ENCODE results near the gene TOR2A. TPM values are rescaled to one million over a fixed set of nuclear protein-coding genes. Genes with fewer than 3 reads are reported as not detected.

Gene TOR2A
- total and polyA plus RNA-seq, 2 of the 8 experiments (the other 6 are each of a cell fraction or from before 2014, with no cell fraction given) = 18.7 to 24.9 TPM

- H3K4ac ChIP-seq (replicated peaks; ENCODE audit: insufficient read length, low read depth, low read length) = no peak overlapping the region
- no peaks in the 10 kb centered on the region for H3K36me3 ChIP-seq (ENCODE audit: control insufficient read depth in 2 of 4, insufficient read depth in 4 of 4, low read length in 3 of 4)
- 92% methylated on average over 18 of the region's 18 CpGs; no CpG with 5 or more reads in 1 of the 2 experiments for WGBS, 2 experiments (ENCODE audit: extremely low coverage in 1 of 2, insufficient coverage in 1 of 2, insufficient read length in 1 of 2, insufficient replicate concordance in 2 of 2, low coverage in 1 of 2, low lambda C conversion rate in 2 of 2, missing lambda C conversion rate in 1 of 2)
- DNase-seq (ENCODE audit: low read depth in 1 of 2, low spot score in 2 of 2) = no peak
- POLR2A ChIA-PET (ENCODE audit: partially characterized antibody) = interaction anchor here (1.0 to 1.6 kb wide), 3 partner anchors 18 to 169 kb away, joined by 3 to 4 read pairs (median 3); partner anchors contain the start of gene SH2D3C
- CTCF ChIA-PET (ENCODE audit: partially characterized antibody) = interaction anchor here (0.9 to 5.0 kb wide), 13 partner anchors 10 to 226 kb away, joined by 3 to 18 read pairs (median 3); no protein-coding TSS in a partner anchor
- no peaks in the 10 kb centered on the region for H3K27me3 ChIP-seq (replicated peaks in 1 of 4; ENCODE audit: control insufficient read depth in 3 of 4, extremely low read depth in 1 of 4, insufficient read depth in 3 of 4, low read length in 3 of 4)
- H2BK120ac ChIP-seq (replicated peaks; ENCODE audit: low read depth, low read length) = no peak overlapping the region
- no peak overlapping the region for H3K14ac ChIP-seq (ENCODE audit: insufficient read length)
- H3K9ac ChIP-seq (replicated peaks in 1 of 4; ENCODE audit: extremely low read depth in 1 of 4, low read depth in 3 of 4, low read length in 3 of 4) = no peak overlapping the region
- no peak overlapping the region; the same call in 1 of the 2 replicates for H4K8ac ChIP-seq (ENCODE audit: extremely low read depth, insufficient read depth, low read length)
- peaks cover 0 to 9% (median 7%) of the 10 kb centered on the region in 4 experiments; a peak in 6 of 7 replicates for H3K4me1 ChIP-seq (replicated peaks in 1 of 4; ENCODE audit: control insufficient read depth in 3 of 4, insufficient read depth in 4 of 4, low read length in 3 of 4)
- H2AK5ac ChIP-seq (ENCODE audit: low read depth, low read length) = no peak overlapping the region
- no peaks in the 10 kb centered on the region for H3K79me2 ChIP-seq (ENCODE audit: control insufficient read depth in 1 of 2, insufficient read depth in 2 of 2, low read length in 2 of 2)
- no peak overlapping the region for H2AFZ ChIP-seq (ENCODE audit: low read length)
- H4K20me1 ChIP-seq (replicated peaks in 1 of 2; ENCODE audit: control insufficient read depth in 1 of 2, insufficient read depth in 2 of 2, low read length in 2 of 2) = no peaks in the 10 kb centered on the region
- no peak for FAIRE-seq
- H3K23me2 ChIP-seq (ENCODE audit: low read depth, low read length) = 0 out of 2 replicates have a peak, but pooled peaks cover 2% of the 10 kb centered on the region
- H3K9me3 ChIP-seq (ENCODE audit: insufficient read depth in 2 of 2, low read depth in 1 of 2, low read length in 1 of 2) = no peaks in the 10 kb centered on the region
- H3K4me2 ChIP-seq (ENCODE audit: insufficient read depth in 1 of 2, low read depth in 2 of 2, low read length in 2 of 2) = no peak overlapping the region
- H4K5ac ChIP-seq (ENCODE audit: insufficient read length, low read depth, low read length) = no peak overlapping the region
- H3K27ac ChIP-seq (ENCODE audit: low read depth, low read length) = no peak overlapping the region
- no peak overlapping the region for H3K18ac ChIP-seq (ENCODE audit: extremely low read depth, low read length)
- no peak overlapping the region for H2BK20ac ChIP-seq (ENCODE audit: low read length)
- no peak overlapping the region for H3K23ac ChIP-seq (ENCODE audit: insufficient read length)
- H2BK15ac ChIP-seq (ENCODE audit: low read length) = no peak overlapping the region
- H2BK5ac ChIP-seq (ENCODE audit: low read depth, low read length) = no peak overlapping the region
- no peaks in the 10 kb centered on the region for H3K79me1 ChIP-seq (ENCODE audit: low read depth, low read length)
- no peak overlapping the region for H3K4me3 ChIP-seq (ENCODE audit: extremely low read depth in 1 of 4, insufficient read depth in 2 of 4, low read depth in 3 of 4, low read length in 4 of 4)
- no peak overlapping the region for H4K91ac ChIP-seq (replicated peaks; ENCODE audit: insufficient read length, low read length)
- H3K56ac ChIP-seq (replicated peaks; ENCODE audit: insufficient read length, low read depth, low read length) = no peak overlapping the region
- H2BK12ac ChIP-seq (ENCODE audit: low read depth, low read length) = no peak overlapping the region
- TF ChIP-seq ZNF274 (IDR thresholded peaks at IDR 0.05; ENCODE audit: borderline replicate concordance, extremely low read depth, low read length) (no peak), SAP30 (IDR thresholded peaks at IDR 0.05; ENCODE audit: insufficient read depth, insufficient replicate concordance, low read length) (no peak), TCF12 (IDR thresholded peaks at IDR 0.05; ENCODE audit: low read depth, low read length) (no peak), HDAC6 (IDR thresholded peaks at IDR 0.05; ENCODE audit: low read depth, low read length) (no peak), PHF8 (conservative IDR thresholded peaks at IDR 0.05; ENCODE audit: low read depth, low read length) (no peak), TAF7 (optimal IDR thresholded peaks at IDR 0.05; ENCODE audit: borderline replicate concordance, low read depth, low read length) (no peak), EGR1 (IDR thresholded peaks at IDR 0.05; ENCODE audit: borderline replicate concordance, low read depth, low read length) (no peak), SP2 (IDR thresholded peaks at IDR 0.05; ENCODE audit: low read length) (no peak), SP4 (IDR thresholded peaks at IDR 0.05; ENCODE audit: low read length) (no peak), MAFK (IDR thresholded peaks at IDR 0.05; ENCODE audit: low read depth, low read length) (no peak), KDM4A (IDR thresholded peaks at IDR 0.05; ENCODE audit: low read depth, low read length, severe bottlenecking) (no peak), BRCA1 (IDR thresholded peaks at IDR 0.05; ENCODE audit: low read depth, low read length) (no peak), GTF2F1 (IDR thresholded peaks at IDR 0.05; ENCODE audit: borderline replicate concordance, low read depth, low read length) (no peak)
Observed at GRCh38 chr9:127729522-127730256, 5.4 kb downstream of the TOR2A start.
